ENCODE data around the gene THTPA. TPM values are rescaled to one million over a fixed set of nuclear protein-coding genes. Genes with fewer than 3 reads are reported as not detected.
"Not testable (repeated sequence)": the region's sequence is repeated elsewhere in the genome, so short reads cannot be mapped to it uniquely, and the experiment has no call there.

The THTPA gene
- total RNA-seq, 1 experiment from 2014 or later: 13.5 TPM

DNA sequence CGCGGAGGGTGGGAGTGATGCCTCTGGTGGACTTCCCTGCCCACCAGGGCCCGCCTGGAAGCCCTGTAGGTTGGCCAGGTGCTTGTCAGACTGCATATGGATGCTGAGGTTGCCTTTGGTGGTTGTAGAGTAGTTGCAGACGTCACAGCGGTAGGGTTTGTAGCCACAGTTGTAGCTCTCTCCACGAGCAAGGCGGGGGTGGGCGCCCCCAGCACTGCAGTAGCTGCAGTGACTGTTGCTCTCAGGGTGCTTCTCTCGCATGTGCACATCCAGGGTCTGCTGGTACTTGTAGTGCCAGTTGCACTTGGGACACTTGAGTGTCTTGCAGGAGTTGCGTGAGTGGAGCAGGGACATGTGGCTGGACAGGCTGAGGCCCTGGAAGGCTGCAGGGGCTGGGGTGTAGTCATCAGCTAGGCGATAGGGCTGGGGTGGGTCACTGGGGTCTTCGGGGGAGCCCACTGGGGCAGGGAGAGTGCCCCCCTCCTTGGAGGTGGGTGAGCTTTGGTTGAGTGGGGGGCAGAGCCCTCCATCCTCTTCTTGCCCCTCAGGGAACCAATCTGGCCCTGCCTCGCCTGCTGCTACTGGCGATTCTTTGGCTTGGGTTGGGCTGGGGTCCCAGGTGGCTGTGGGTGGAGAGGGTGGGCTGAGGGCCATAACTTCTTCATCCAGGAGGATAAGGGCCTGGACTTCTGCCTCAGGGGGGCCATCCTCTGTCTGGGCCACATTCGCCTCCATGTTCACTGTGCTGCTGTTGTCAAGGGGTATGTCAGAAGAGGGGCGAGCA, 22.2 kb upstream of the THTPA start:
- no peak for DNase-seq (ENCODE audit: low spot score)

DNA sequence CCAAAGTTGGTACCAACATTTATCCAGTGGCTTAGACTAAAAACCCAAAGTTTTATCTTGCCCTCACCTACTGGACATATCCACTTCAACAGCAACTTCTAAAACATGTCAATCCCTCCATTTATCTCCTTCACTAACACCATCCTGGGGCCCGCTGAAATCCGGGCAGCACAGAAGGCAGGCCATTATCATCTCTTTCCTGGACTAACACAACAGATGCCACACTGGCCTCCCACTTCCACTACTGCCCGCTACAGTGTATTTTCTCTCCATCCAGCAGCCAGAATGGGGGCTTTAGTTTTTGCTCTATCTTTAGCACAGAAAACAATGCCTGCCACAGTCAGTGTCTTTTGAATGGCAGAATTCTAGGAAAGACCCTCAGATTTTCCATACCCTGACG, 20.1 kb upstream of the THTPA start:
- DNase-seq (ENCODE audit: low spot score): no peak

DNA sequence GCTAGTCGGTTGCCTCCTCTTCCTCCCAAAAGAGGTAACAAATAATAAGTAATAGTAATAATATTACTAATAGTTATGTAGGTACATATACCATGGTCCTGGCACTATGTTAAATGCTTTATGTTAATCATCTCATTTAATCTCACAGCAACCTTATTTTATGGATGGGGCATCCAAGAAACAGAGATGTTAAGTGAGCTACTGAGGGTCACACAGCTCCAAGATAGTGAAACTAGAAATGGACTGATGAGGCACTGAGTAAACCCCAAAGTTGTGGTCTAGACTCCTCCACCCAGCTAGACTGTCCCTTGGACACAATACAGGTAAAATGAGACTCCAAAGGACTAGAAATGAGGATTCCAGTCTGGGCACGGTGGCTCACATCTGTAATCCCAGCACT, 19.6 kb upstream of the THTPA start:
- DNase-seq (ENCODE audit: low spot score): no peak

DNA sequence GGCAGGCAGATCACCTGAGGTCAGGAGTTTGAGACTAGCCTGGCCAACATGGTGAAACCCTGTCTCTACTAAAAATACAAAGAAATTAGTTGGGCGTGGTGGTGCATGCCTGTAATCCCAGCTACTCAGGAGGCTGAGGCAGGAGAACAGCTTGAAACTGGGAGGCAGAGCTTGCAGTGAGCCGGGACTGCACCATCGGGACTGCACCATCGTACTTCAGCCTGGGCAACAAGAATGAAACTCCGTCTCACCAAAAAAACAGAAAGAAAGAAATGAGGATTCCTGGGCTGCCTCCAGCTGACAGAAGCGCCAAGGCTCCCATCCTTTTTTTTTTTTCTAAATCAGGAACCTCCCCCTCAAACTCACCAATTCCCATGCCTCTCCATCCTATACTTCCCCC, 19.2 kb upstream of the THTPA start:
- DNase-seq (ENCODE audit: low spot score): not testable (repeated sequence)

DNA sequence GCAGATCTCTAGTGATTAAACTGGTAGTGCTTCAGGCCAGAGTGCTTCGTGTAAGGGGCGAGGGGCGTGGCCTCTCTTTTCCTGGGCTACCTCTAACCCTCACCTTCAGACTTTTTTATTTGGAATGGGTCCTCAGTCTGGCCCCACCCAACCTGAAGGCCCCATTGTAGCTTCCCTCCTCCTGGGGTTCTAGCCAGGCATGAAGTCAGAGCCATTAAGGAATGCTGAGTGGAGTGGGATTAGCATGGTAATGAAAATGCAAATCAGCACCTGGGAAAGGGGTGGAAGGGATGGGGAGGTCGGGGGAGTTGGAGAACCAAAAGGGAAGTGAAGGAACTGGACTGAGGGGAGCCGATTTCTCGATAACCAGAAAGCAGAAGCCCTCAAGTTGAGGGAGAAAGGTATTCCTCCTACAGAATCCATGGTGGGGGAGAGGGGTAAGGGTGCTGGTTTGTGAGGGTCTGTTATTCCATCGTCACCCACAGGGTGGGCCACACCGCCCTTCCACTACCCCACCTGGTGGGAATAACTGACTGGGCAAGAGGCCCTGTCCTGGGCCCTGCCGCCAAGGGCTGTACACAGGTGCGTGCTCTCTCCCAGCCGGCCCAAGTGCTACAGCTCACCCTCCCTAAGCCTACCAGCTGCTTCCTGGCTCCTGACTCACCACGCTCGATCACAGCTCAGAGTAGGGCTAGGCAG, 18.6 kb upstream of the THTPA start:
- no peak for DNase-seq (ENCODE audit: low spot score)

DNA sequence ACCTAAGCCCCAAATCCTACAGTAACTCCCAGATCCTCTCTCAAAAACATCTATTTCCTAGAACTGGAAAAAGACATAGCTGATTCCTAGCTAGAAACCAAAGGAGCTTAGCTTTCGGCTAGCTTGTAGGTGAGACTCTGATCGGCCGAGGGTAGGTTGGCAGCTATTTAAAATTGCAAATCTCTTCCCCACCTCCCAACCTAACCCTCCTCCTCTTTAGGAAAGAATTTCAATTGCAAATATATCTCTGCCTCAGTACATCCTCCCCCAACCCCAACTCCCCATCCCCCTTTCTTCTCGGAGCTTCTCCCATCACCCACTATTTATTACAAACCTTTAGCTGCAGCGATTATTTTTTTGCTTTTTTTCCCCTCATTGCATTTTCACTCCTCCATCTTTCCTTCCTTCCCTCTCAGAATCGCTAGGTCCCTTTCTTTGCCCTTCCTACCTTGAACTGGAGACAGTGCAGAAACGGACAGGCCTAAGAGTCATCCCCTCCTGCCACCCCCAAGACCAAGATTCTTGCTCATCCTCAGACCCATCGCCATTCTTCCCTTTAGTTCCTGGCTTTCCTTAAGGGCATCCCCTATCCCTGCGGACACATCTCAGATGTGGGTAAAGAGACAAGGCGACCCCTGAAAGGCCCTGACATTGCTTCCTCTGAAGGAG, 17.9 kb upstream of the THTPA start:
- no peak for DNase-seq (ENCODE audit: low spot score)

DNA sequence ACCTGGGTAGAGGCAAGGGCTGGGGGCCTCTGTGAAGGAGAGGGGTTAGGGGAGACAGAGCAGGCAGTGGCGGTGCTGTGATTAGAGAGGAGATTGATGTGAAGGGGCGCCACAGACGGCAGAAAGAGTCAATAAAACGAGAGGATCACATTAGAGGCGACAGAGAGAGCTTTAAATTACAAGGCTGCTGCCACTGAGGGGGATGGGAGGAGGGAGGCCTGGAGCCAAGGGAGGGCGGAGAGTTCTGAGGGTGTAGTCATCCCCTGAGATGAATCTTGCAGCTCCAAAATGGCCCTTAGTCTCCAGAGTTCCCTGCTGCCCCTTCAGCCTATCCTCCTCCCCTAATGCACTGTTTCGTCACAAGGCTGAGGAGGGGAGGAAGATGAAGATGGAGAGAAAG, 17.3 kb upstream of the THTPA start:
- DNase-seq (ENCODE audit: low spot score): no peak

DNA sequence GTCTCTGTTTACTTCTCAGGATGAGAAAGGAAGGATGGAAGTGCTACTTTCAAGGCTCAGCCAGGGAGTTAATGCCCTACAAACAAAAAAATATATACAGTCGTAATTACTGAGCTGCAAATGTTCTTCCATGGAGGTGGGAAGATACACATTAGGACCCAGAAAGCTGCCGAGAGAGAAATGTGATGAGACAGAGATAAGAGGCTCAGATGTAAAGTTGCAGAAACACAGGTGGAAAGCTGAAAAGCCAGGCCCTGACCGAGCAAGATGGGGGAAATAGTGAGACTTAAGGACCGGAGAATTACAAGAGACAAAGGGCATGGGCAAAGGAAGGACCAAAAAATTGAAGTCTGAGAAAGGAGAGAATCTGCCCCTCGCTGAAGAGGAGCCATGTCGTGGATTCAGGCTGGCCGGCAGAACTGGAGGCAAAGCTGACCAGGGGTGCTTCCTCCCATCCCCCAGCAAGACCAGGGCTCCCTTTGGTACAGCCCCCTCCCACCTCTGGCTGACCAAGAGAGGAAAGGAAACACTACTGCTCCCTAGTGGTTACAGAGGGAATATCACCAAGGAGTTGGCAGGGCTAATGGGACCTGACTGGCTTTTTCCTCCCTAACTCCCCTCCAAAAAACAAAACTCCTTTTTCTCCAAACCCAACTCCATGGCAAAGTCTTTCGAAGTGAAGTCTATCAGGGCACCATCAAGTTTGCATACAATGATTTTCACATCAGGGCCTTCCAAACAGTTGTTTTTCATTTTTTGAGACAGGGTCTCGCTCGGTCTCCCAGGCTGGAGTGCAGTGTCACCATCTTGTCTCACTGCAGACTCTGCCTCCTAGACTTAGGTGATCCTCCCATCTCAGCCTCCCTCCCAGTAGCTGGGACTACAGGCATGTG, 16.6 kb upstream of the THTPA start:
- DNase-seq (ENCODE audit: low spot score): peak; percentile 43

DNA sequence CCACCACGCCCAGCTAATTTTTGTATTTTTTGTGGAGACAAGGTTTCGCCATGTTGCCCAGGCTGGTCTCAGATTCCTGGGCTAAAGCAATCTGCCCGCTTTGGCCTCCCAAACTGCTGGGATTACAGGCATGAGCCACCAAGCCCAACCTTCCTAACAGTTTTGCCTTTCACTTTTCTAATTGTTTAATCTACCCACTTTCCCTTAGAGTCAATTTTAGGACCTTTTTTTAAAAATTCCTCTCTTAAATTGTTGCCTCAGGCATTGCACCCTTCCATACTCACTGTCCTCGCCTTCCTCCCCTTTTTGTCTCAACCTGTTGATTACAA, 16.0 kb upstream of the THTPA start:
- no peak for DNase-seq (ENCODE audit: low spot score)

DNA sequence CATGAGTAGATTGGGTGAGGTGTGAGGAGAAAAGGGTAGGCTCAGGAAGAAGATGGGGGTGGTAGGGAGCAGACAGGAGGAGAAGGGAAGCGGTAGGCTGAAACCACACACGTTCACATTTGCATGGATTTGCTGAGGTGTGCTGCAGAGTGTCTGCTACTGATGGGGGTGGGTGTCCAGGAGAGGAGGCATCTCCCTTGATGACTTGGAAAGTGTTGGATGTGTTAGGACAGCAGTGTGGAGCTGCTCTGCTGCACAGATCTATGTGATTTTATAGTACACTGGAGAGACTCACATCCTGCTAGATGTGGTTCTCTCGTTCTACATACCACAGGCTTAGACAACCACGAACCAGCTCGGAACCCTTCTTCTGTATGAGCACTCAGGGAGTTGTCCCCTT, 13.8 kb upstream of the THTPA start:
- no peak for DNase-seq (ENCODE audit: low spot score)

DNA sequence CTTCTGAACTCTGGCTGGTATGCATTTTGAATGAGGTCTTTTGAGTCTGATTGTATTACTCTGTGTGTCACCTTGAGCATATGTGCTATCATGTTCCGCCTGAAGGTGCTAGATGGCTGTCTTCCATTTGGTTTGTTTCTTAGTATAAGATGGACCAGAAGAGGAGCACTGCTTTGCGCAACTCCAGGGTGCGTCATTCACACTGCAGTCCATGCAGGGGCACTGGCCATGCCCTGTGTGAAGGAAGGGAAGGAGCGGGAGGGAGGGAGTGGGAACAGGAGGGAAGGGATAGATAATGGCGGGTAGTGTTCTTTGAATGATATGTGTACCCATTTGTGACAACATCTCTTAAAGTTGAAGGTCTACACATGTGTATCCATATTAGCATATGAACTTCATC, 12.7 kb upstream of the THTPA start:
- no peak for DNase-seq (ENCODE audit: low spot score)

DNA sequence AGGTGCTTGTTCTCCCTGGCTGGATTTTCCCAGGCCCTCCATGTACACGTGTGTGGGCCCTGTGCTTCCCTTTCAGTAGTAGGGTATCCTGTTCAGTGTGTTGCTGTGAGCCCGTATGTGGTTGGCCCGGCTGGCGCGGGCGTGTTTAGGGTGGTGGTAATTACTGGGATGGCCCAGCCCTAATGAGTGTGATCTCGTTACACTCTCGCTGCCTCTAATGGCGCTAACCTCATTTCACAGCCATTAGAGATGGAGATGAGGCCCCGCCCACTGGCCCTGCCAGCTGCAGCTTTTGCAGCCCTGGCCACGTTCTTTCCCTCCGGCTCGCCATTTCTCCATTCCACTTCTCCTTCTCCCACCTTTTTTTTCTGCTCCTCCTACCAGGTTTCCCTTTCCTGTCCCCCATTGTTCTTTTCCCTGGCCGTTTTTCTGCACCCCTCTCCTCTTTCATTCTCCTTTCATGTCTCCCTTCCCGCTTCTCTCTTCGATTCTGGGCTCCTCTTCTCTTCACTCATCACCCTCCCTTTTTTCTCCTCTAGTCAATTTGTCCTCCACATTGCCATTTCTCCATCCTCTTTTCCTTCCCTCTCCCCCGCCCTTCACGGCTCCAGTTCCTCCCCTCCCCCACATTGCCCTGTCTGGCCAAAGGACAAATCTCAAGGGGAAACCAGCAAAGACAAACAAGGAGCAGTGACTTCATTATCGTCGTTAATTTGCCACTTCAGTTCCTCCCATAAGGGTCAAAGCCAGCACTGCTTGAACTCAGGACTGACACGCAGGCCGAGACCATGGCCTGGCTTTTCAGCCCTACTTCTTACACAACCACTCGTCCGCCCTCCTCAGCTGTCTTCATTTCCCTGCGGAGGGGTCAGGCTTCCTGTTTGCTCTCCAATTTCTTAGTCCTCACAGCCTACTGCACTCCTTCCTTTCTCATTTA, 11.3 kb upstream of the THTPA start:
- no peak for DNase-seq (ENCODE audit: low spot score)

DNA sequence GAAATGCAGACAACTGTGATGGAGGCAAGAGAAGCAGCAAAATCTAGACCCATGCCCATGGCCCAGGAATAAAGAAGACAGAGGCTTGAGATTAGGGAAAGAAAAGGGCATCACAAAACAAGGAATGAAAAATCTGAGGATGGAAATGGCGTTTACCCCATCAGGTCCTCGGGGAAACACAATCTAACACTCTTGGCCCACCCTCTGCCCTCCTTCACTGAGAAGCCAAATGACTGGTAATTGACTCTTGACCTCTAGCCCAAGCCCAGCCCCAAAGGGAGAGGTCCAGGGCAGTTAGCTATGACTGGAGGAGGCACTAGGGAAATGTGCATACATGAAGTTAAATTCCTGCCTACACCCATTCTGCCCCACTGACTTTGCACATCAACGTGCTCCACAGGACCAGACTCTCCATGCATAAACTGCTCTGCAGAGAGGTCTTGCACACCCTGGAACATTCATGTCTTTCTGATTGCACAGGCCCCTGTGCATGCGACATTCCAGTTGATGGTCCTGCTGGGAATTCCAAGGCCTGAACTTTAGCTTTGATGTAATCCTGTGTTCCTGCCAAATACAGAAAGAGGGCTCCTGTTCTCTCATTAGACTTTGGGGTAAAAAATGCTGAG, 10.2 kb upstream of the THTPA start:
- DNase-seq (ENCODE audit: low spot score): no peak

DNA sequence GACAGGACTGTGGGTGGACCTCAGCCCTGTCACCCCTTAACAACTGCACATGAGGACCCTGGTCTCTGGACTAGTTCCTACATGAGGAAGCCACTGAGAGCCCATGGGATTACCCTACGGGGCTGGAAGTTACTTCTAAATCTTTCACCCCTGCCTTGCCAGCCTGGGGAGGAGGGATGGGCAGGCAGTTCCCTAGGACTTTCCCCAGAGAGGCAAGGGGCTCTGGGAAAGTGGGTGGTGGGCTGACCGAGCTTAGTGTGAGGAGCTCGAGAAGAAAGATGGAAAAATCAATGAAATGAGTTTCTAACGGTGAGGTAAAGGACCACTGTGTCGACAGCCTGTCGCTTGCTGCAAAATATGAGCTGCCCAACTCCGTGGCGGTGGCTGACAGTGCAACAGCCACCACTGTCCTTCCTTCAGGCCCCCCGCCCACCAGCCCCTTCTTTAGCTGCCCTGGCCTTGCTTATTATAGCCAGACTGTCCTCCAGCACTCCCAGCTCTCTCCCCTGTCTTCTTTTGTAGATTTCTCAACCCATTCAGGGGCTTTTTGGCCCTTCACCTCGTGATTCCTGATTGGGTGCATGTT, 9.5 kb upstream of the THTPA start:
- DNase-seq (ENCODE audit: low spot score): no peak

DNA sequence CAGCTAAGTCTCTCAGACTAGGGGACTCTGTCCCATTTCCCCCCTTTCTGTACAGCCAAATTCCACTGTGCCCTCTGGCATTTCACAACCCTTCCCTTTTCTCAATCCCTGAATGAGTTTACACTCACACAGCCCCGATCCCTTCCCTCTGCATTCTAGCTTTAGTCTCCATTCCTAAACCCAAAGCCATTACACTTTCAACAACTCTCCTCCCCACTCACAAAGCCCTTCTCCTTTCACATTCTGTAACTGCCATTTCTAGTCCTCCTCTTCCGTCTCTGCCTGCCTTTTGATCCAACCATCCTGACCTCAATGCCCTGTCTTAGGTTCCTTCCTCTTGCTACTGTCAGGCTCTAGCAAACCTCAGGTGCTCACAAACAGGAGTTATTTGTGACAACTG, 8.1 kb upstream of the THTPA start:
- DNase-seq (ENCODE audit: low spot score): no peak

DNA sequence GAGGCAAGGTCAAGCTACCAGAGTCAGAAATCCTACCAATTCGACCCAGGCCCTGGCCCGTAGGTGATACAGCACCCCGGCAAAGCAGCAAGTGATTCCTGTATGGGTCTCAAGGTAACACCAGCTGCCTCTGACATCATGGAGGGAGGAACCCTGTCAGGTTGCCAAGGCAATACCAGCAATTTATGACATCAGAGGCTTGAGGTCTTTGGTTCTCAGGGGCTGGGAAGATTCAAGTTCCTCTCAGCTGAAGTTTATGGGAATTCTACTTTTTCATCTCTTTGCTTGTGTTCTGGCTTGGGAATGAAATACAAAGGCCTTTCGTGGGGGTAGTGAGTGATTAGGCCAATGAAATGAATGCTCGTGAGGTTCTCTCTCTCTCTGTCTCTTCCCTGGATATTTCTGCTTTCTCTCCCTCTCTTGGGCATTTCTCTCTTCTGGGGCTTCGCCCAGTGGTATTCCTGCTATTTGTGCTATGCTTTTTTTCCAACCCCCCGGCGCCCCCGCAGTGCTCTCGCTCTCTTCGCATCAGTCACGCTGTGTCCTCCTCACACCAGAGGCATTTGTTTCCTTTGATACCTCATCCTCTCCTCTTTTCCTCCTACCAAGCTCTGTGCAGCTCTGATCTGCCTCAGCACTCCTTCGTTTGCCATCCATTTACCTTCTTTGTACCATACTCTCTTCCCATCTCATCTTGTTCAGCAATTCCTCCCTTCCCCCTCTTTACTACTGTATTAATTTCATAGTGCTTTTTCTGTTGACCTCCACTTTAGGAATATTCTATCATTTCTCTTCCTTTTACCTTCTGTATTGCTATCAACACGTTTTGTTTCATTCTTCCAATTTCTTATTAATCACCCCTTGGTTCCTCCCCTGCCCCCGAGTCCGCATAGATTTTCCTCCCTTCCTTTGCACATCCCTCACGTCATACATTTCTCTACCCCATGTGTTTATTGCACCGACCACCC, 7.4 kb upstream of the THTPA start:
- DNase-seq (ENCODE audit: low spot score): no peak

DNA sequence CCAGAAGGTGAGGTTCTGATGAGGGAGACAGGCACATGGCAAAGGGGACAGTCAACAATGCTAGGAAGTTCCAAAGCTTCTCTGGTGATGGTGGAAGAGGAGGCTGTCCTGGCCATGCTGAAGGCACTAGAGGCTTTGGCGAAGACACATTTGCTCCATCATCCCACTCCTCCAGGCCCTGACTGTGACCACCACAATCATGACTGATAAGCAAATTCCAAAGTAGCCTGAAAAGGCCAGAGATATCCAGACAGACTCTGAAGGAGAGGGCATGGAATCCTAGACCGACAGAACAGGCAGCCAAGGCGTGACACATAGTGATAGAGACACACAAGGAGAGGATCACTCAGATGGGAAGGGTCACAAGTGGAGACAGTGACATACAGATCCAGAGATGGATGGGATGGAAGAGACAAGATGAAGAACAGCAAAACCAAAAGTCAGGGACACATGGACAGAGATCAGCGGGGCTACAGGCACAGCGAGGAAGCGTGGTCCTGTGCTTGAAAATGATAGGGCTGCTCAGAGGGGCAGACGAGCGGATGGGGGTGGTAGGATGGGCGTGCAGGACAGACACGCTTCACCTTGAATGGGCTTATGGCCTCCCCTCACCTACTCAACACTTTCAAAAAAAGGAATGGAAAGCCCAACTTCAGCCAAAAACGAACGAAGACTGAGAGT, 5.8 kb upstream of the THTPA start:
- DNase-seq (ENCODE audit: low spot score): no peak

DNA sequence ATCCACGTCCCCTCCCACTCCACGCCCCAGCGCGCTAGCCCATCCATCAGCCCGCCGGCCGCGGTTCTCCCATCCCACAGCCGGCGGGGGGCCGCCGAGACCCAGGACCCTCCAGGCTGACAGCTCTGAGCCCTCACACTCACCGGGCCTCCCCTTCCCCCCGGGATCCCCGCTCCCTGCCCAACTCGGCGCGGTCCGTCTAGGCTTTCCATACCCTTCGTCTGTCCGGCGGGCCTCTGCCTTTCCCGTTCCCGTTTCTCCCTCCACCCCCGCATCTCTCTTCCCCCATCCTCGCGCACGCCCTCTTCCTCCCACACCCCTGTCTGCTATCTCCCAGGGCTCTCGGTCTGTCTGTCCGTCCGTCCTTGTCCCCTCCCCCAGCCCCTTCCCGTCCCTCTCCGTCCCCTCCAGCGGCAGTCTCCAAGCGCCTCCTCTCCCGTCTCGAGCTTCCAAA, 5.2 kb upstream of the THTPA start:
- DNase-seq (ENCODE audit: low spot score): no peak

All from HT-29 (cell line).